ENCODE results near the gene CASKIN2.

The CASKIN2 gene

GRCh38 chr17:75518201-75518600 is 2.9 kb upstream of the CASKIN2 start:
- ATAC-seq: no peak
- TF ChIP-seq CREB5 (CRISPR knock-in tag; IDR thresholded peaks at IDR 0.05; ENCODE audit: low read depth) (no peak), OSR1 (CRISPR knock-in tag; IDR thresholded peaks at IDR 0.05) (no peak), RARB (CRISPR knock-in tag; IDR thresholded peaks at IDR 0.05) (no peak), PPARA (CRISPR knock-in tag; IDR thresholded peaks at IDR 0.05; ENCODE audit: borderline replicate concordance) (no peak), SNAI2 (CRISPR knock-in tag; IDR thresholded peaks at IDR 0.05) (no peak), ZNF8 (CRISPR knock-in tag; IDR thresholded peaks at IDR 0.05) (no peak)

DNA sequence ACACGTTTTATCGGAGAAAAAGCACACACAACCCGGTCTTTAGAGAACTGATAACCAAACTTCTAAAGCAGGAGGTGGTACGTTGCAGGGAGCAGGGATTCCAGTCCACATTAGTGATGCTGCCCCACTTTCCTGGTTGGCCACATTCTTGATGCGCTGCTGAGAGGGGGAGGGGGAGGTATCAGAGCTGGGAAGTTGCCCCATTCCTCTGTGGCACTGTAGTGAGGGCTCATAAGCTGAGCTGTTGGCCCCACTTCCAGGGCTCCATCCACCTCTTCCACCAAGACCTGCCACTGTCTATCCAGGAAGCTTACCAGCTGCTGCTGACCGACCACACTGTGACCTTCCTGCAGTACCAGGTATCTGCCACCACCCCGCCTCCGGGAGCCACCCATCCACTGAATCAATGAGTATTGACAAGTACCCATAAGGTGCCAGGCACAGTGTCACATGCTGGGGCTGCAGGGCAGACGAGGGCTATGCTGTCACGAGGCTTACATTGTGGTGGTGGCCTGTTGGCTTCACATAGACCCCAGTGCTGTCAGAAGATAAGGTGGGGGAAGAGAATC is 2.0 kb upstream of the CASKIN2 start:
- TF ChIP-seq CREB5 (CRISPR knock-in tag; IDR thresholded peaks at IDR 0.05; ENCODE audit: low read depth) (no peak), GLIS3 (CRISPR knock-in tag; IDR thresholded peaks at IDR 0.05) (no peak), CSDC2 (CRISPR knock-in tag; IDR thresholded peaks at IDR 0.05) (no peak), CSRNP3 (CRISPR knock-in tag; IDR thresholded peaks at IDR 0.05) (no peak), OSR1 (CRISPR knock-in tag; IDR thresholded peaks at IDR 0.05) (no peak), POU6F1 (CRISPR knock-in tag; IDR thresholded peaks at IDR 0.05; ENCODE audit: borderline replicate concordance, low read depth) (no peak), PPARA (CRISPR knock-in tag; IDR thresholded peaks at IDR 0.05; ENCODE audit: borderline replicate concordance) (no peak), RARB (CRISPR knock-in tag; IDR thresholded peaks at IDR 0.05) (no peak), ISL1 (CRISPR knock-in tag; IDR thresholded peaks at IDR 0.05) (no peak), TSHZ2 (CRISPR knock-in tag; IDR thresholded peaks at IDR 0.05) (no peak), BACH2 (CRISPR knock-in tag; IDR thresholded peaks at IDR 0.05; ENCODE audit: borderline replicate concordance) (no peak), ZFP30 (CRISPR knock-in tag; IDR thresholded peaks at IDR 0.05) (no peak), ZC3H10 (CRISPR knock-in tag; IDR thresholded peaks at IDR 0.05) (no peak)
- TF ChIP-seq, protein P1, sequence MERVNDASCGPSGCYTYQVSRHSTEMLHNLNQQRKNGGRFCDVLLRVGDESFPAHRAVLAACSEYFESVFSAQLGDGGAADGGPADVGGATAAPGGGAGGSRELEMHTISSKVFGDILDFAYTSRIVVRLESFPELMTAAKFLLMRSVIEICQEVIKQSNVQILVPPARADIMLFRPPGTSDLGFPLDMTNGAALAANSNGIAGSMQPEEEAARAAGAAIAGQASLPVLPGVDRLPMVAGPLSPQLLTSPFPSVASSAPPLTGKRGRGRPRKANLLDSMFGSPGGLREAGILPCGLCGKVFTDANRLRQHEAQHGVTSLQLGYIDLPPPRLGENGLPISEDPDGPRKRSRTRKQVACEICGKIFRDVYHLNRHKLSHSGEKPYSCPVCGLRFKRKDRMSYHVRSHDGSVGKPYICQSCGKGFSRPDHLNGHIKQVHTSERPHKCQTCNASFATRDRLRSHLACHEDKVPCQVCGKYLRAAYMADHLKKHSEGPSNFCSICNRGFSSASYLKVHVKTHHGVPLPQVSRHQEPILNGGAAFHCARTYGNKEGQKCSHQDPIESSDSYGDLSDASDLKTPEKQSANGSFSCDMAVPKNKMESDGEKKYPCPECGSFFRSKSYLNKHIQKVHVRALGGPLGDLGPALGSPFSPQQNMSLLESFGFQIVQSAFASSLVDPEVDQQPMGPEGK (CRISPR knock-in tag; IDR thresholded peaks at IDR 0.05; ENCODE audit: borderline replicate concordance): no peak
- ATAC-seq: no peak

- no peak for ATAC-seq
- TF ChIP-seq, protein P1 (CRISPR knock-in tag; IDR thresholded peaks at IDR 0.05; ENCODE audit: borderline replicate concordance): no peak
- TF ChIP-seq ZC3H10 (CRISPR knock-in tag; IDR thresholded peaks at IDR 0.05) (no peak), ZNF8 (CRISPR knock-in tag; IDR thresholded peaks at IDR 0.05) (no peak), OSR1 (CRISPR knock-in tag; IDR thresholded peaks at IDR 0.05) (no peak), TSHZ2 (CRISPR knock-in tag; IDR thresholded peaks at IDR 0.05) (no peak), ESRRG (CRISPR knock-in tag; IDR thresholded peaks at IDR 0.05) (no peak), CREB5 (CRISPR knock-in tag; IDR thresholded peaks at IDR 0.05; ENCODE audit: low read depth) (no peak)
These were observed 1.4 kb upstream of the CASKIN2 start for GRCh38 chr17:75516619-75517296.

All from SK-N-SH treated with all-trans-retinoic acid at 6 μM for 48 hours (cell line).